DMS 273 treated with DMSO at 0.1 percent for 48 hours (cell line): Measurements from ENCODE around the gene SPINT1.

Experiments
- DNase-seq: peaks from one replicate; lab custom pipeline; 2025; lab: John Stamatoyannopoulos, UW

Gene SPINT1

GRCh38 chr15:40829115-40829514, 14.7 kb upstream of the SPINT1 start:
- no peak for DNase-seq

GRCh38 chr15:40830884-40831283, 13.0 kb upstream of the SPINT1 start:
- DNase-seq: no peak

GRCh38 chr15:40831861-40832260, 12.0 kb upstream of the SPINT1 start:
- DNase-seq: no peak

GRCh38 chr15:40832903-40833302, 10.9 kb upstream of the SPINT1 start:
- DNase-seq: no peak

- DNase-seq: no peak
Observed at GRCh38 chr15:40836020-40836419, 7.8 kb upstream of the SPINT1 start.

- DNase-seq: no peak
Observed at GRCh38 chr15:40838756-40839155, 5.1 kb upstream of the SPINT1 start.

- no peak for DNase-seq
Observed at GRCh38 chr15:40841741-40842140, 2.1 kb upstream of the SPINT1 start.

GRCh38 chr15:40843261-40843884, 475 bp upstream of the SPINT1 start:
- DNase-seq: no peak

GRCh38 chr15:40844696-40845030, 815 bp downstream of the SPINT1 start:
- no peak for DNase-seq

- no peak for DNase-seq
Observed at GRCh38 chr15:40845036-40845435, 1.2 kb downstream of the SPINT1 start.

- DNase-seq: no peak
Observed at GRCh38 chr15:40845511-40846284, 1.9 kb downstream of the SPINT1 start.

GRCh38 chr15:40846841-40847222, 3.0 kb downstream of the SPINT1 start:
- DNase-seq: no peak

- DNase-seq: no peak
Observed at GRCh38 chr15:40847223-40847961, 3.5 kb downstream of the SPINT1 start.

GRCh38 chr15:40850576-40851112, 6.8 kb downstream of the SPINT1 start:
- DNase-seq: no peak

GRCh38 chr15:40852529-40852928, 8.7 kb downstream of the SPINT1 start:
- DNase-seq: no peak

- no peak for DNase-seq
Observed at GRCh38 chr15:40853241-40853890, 9.5 kb downstream of the SPINT1 start.

- no peak for DNase-seq
Observed at GRCh38 chr15:40854161-40854560, 10.3 kb downstream of the SPINT1 start.

GRCh38 chr15:40855706-40856234, 11.9 kb downstream of the SPINT1 start:
- DNase-seq: no peak

GRCh38 chr15:40856746-40857145, 12.9 kb downstream of the SPINT1 start:
- DNase-seq: no peak

- no peak for DNase-seq
Observed at GRCh38 chr15:40857601-40858341, 13.9 kb downstream of the SPINT1 start.

GRCh38 chr15:40858706-40859105, 14.9 kb downstream of the SPINT1 start:
- DNase-seq: no peak
